Activated T-helper 1 cell treated with anti-CD3 and anti-CD28 coated beads, Interleukin-12 subunit alpha, Interleukin-12 subunit beta, Interleukin-2, Interleukin-4 antibody, amounts not matched to agents 30 ng/mL and 10 ng/mL and 1 ng/mL, durations not matched to agents 14 hours and 24 hours and 36 hours (primary cell): ENCODE results near the gene TSPAN3. TPM values are rescaled to one million over a fixed set of nuclear protein-coding genes. Genes with fewer than 3 reads are reported as not detected.
A peak's percentile ranks its signal among the peaks of the same experiment; 100 is the strongest.

Experiments
- DNase-seq: peaks from one replicate; pipeline ENCODE4 v3.0.0; 2021; ENCODE audit warnings: low spot score
- H3K27ac Mint-ChIP-seq: one replicate; pipeline ENCODE4 v1.8.0; 2021; ENCODE audit warnings: mild to moderate bottlenecking, mixed read lengths
- H3K27me3 Mint-ChIP-seq: one replicate; pipeline ENCODE4 v1.8.0; 2022; ENCODE audit warnings: mild to moderate bottlenecking, moderate library complexity, mixed read lengths; ENCODE audit not compliant: insufficient read depth
- H3K36me3 Mint-ChIP-seq: one replicate; pipeline ENCODE4 v1.8.0; 2021; ENCODE audit warnings: low read depth, mixed read lengths
- H3K4me1 Mint-ChIP-seq: one replicate; pipeline ENCODE4 v1.8.0; 2021; ENCODE audit warnings: low read depth, mixed read lengths
- H3K4me3 Mint-ChIP-seq: one replicate; pipeline ENCODE4 v1.8.0; 2021; ENCODE audit warnings: mild to moderate bottlenecking, moderate library complexity, mixed read lengths
- H3K9me3 Mint-ChIP-seq: one replicate; pipeline ENCODE4 v1.8.0; 2021; ENCODE audit warnings: mixed read lengths
- intact Hi-C: fragments of 100-400 bp; cut with micrococcal nuclease; formaldehyde crosslinking; loops from one replicate; pipeline ENCODE4 v1.15.1; 2024
- total RNA-seq: library from RNA; stranded (reverse); gene quantifications from 2 replicates; pipeline ENCODE4 v1.2.3, GENCODE V29; 2022

Gene TSPAN3
- 41.5 and 41.6 TPM in 2 replicates for total RNA-seq

GRCh38 chr15:77070495-77071304 is at the start of gene TSPAN3:
TSPAN3 (minus strand) TSS chr15:77071109; CDS start chr15:77070954, 155 bp downstream.
- intact Hi-C loops: loop anchor here (1.0 to 2.0 kb wide), 4 partner anchors 56 to 350 kb away; partner anchors contain the start of genes HMG20A, PEAK1 and RCN2
- DNase-seq: peak; percentile 91

DNA sequence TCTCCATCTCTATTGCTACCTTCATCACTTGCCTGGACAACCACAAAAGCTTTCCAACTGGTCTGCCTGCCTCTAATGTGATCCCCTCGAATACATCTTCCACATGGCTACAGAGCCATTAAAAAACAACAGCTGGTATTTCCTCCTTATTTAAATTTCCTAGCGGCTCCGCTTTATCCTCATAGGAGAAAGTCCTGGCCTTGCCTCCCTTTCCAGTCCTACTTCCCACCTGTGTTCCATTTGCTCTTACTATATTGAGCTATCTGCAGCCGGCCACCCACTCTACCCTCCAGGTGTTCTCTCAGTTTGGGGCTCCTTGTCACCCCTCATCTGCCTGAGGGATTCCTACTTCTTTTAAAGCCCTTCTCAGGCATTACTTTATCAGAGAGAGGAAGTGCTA is 49.7 kb upstream of the TSPAN3 start:
- intact Hi-C loops: no loop called here
- no peak for DNase-seq
- Mint-ChIP-seq H3K4me3 (no peak overlapping the region), H3K27ac (no peak overlapping the region), H3K36me3 (peaks cover 4% of the 10 kb centered on the region), H3K27me3 (peaks cover 6% of the 10 kb centered on the region), H3K4me1 (peaks cover 4% of the 10 kb centered on the region), H3K9me3 (no peaks in the 10 kb centered on the region)

More at GRCh38 chr15:77070495-77071304, at the start of gene TSPAN3:
- Mint-ChIP-seq H3K36me3 (peaks cover 5% of the 10 kb centered on the region), H3K27me3 (peaks cover 19% of the 10 kb centered on the region), H3K4me1 (peaks cover 27% of the 10 kb centered on the region), H3K9me3 (no peaks in the 10 kb centered on the region), H3K4me3 (peak within 1 kb of the TSS; percentile 87), H3K27ac (peak within 1 kb of the TSS; percentile 42)

DNA sequence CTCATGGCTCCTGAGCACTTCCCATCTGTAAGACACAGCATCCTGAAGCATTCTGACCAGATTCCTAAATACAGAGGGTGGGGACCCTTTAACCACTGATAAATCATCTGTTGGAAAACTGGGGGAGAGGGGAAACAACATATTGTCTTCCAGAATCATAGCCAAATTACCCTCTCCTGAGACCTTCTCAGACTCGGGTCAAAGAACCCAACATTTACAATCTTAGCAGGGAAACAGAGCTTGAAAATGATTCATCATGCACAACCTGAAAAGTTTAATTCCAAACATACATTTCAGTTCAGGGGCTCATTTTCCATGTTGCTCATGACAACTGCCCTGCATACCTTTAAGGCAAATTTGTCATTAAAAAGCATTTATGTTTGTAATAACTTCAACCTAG is 48.5 kb upstream of the TSPAN3 start:
- no peak for DNase-seq
- H3K36me3 Mint-ChIP-seq: peaks cover 4% of the 10 kb centered on the region
- H3K27me3 Mint-ChIP-seq: peaks cover 6% of the 10 kb centered on the region
- H3K27ac Mint-ChIP-seq: no peak overlapping the region
- H3K4me3 Mint-ChIP-seq: no peak overlapping the region
- intact Hi-C loops: loop anchor here (1.0 to 2.0 kb wide), 2 partner anchors 67 to 424 kb away; no protein-coding TSS in a partner anchor
- H3K9me3 Mint-ChIP-seq: no peaks in the 10 kb centered on the region
- H3K4me1 Mint-ChIP-seq: peaks cover 4% of the 10 kb centered on the region

DNA sequence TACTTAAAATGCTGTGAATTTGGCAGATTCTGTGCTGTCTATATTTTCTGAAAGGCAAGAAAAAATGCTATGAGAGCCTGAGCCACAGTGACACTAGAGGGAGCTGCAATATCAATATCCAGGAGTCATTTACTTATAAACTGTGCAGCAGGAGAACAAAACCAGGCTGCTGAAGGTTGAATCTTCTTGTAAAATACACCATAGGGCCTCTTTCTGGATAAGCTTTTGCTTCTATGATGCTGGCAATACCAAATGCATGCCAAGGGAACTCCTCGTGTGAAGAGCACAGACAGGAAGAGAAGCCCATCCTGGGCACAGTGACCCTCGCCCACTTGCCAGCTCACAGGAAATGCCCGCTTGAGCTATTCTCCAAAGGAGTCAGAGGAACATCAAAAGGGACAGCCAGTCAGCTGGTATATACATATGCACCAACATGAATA is 48.0 kb upstream of the TSPAN3 start:
- Mint-ChIP-seq H3K36me3 (peaks cover 4% of the 10 kb centered on the region), H3K4me3 (no peak overlapping the region), H3K4me1 (peaks cover 4% of the 10 kb centered on the region), H3K27me3 (peaks cover 6% of the 10 kb centered on the region), H3K27ac (no peak overlapping the region), H3K9me3 (no peaks in the 10 kb centered on the region)
- intact Hi-C loops: loop anchor here (1.0 to 2.0 kb wide), 3 partner anchors 68 to 424 kb away; no protein-coding TSS in a partner anchor
- peak; percentile 15 for DNase-seq

GRCh38 chr15:77115179-77115578 is 44.3 kb upstream of the TSPAN3 start:
- H3K27ac Mint-ChIP-seq: no peak overlapping the region
- no peaks in the 10 kb centered on the region for H3K9me3 Mint-ChIP-seq
- no peak overlapping the region for H3K4me3 Mint-ChIP-seq
- H3K4me1 Mint-ChIP-seq: no peaks in the 10 kb centered on the region
- H3K27me3 Mint-ChIP-seq: peaks cover 2% of the 10 kb centered on the region
- DNase-seq: no peak
- H3K36me3 Mint-ChIP-seq: no peaks in the 10 kb centered on the region
- intact Hi-C loops: no loop called here

DNA sequence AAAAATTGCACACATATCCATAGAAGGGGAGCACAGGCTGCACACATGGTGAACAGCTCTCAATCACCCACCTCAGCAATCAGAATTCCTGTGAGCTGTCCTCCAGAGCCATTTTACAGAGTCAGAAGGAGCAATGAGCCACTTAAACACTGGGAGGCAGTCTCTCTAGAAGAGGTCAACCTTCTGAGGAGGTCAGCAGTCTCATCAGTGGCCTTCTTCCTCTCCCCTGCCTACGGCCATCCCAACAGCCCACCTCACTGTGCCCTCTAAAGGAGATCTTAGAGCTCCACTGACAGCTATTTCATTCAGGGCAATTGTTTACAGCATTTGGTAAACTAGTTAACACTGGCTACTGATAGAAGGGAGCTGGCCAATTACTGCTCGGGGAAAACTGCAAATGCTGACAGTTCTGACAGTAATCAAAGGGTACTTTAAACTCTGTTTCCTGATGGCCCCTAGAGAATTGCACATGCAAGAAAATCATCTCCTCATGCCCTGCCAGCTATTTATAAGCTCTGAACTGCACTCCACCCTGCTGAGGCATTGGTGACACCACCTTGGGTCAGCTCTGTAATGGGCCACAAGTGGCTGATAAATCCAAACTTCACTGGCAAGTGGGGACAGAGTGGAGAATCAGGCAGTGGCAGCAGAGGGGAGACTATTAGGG is 42.1 kb upstream of the TSPAN3 start:
- Mint-ChIP-seq H3K9me3 (no peaks in the 10 kb centered on the region), H3K4me1 (no peaks in the 10 kb centered on the region), H3K27ac (no peak overlapping the region), H3K27me3 (no peaks in the 10 kb centered on the region), H3K4me3 (no peak overlapping the region), H3K36me3 (no peaks in the 10 kb centered on the region)
- no peak for DNase-seq
- intact Hi-C loops: no loop called here

DNA sequence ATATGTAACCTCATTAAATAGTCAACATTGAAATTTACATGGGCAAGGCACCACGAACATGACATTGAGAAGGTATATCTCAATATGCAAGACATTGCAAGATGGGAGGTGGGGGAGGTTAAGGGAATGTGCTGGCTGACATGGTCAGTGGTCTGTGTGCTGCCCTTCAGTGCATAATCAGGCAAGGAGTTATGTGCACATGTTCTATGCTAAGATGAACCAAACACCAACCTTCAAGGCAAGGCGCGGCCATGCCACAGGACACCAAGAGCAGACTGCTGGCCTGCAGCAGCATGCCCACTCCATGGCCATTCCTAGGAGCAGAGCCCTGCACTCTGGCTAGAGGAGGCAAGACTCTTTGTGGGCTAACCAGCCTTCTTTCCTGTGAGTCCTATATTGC is 40.9 kb upstream of the TSPAN3 start:
- H3K36me3 Mint-ChIP-seq: no peaks in the 10 kb centered on the region
- H3K4me3 Mint-ChIP-seq: no peak overlapping the region
- intact Hi-C loops: no loop called here
- H3K4me1 Mint-ChIP-seq: no peaks in the 10 kb centered on the region
- no peaks in the 10 kb centered on the region for H3K27me3 Mint-ChIP-seq
- no peak for DNase-seq
- H3K9me3 Mint-ChIP-seq: no peaks in the 10 kb centered on the region
- H3K27ac Mint-ChIP-seq: no peak overlapping the region

DNA sequence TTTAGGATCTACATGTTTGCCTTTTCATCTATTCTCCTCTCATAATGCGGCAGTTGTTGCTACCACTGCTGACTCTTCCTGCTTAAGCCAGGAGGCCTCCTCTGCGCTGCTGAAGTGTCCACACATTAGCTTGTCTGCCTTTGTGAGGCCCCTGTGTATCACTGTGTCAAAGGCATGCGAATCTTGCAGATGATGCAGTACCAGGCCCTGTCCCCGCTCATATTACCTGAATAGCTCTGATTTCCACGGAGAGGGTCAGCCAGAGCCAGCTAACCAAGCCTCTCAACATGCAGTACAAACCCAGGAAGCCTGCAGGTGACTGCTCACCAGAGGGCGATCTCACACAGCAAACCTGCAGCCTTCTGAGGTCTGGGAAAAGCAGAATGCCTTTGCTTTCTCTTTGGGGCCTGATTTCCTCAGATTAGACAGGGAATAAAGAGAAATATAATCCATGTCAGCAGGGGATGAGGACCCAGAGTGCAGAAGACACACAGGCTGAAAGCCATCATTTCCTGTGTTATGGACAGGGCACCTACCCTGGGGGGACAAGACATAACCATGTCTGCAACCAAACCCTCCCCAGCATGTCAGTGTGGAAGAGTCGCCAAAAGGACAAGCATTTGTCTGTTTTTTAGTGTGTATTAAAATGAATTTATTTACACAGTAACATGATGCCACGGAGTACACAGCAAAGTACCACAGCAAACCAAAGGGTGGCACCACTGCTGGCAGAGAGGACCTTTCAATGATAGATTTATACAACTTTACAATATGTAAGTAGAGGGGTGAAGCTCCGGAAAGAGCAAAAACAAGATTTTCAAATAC is 36.8 kb upstream of the TSPAN3 start:
- Mint-ChIP-seq H3K27me3 (no peaks in the 10 kb centered on the region), H3K27ac (no peak overlapping the region), H3K4me3 (no peak overlapping the region), H3K4me1 (no peaks in the 10 kb centered on the region), H3K36me3 (no peaks in the 10 kb centered on the region), H3K9me3 (no peaks in the 10 kb centered on the region)
- intact Hi-C loops: loop anchor here (1.0 kb wide), 1 partner anchor 436 kb away; no protein-coding TSS in a partner anchor
- DNase-seq: peak; percentile 9

GRCh38 chr15:77107068-77107467 is 36.2 kb upstream of the TSPAN3 start:
- no peaks in the 10 kb centered on the region for H3K27me3 Mint-ChIP-seq
- H3K27ac Mint-ChIP-seq: no peak overlapping the region
- DNase-seq: no peak
- H3K36me3 Mint-ChIP-seq: no peaks in the 10 kb centered on the region
- no peaks in the 10 kb centered on the region for H3K9me3 Mint-ChIP-seq
- no peak overlapping the region for H3K4me3 Mint-ChIP-seq
- H3K4me1 Mint-ChIP-seq: no peaks in the 10 kb centered on the region
- intact Hi-C loops: loop anchor here (1.0 kb wide), 1 partner anchor 436 kb away; no protein-coding TSS in a partner anchor

- Mint-ChIP-seq H3K27me3 (peaks cover 4% of the 10 kb centered on the region), H3K36me3 (no peaks in the 10 kb centered on the region), H3K4me3 (no peak overlapping the region)
Observed at GRCh38 chr15:77104155-77104554, 33.2 kb upstream of the TSPAN3 start.

GRCh38 chr15:77099741-77100463 is 29.0 kb upstream of the TSPAN3 start:
- Mint-ChIP-seq H3K27ac (no peak overlapping the region), H3K4me3 (no peak overlapping the region), H3K9me3 (no peaks in the 10 kb centered on the region), H3K36me3 (no peaks in the 10 kb centered on the region), H3K4me1 (no peaks in the 10 kb centered on the region), H3K27me3 (peaks cover 4% of the 10 kb centered on the region)
- DNase-seq: no peak
- intact Hi-C loops: loop anchor here (5.0 kb wide), 1 partner anchor 128 kb away; no protein-coding TSS in a partner anchor

More at GRCh38 chr15:77104155-77104554, 33.2 kb upstream of the TSPAN3 start:
- Mint-ChIP-seq H3K4me1 (no peaks in the 10 kb centered on the region), H3K9me3 (no peaks in the 10 kb centered on the region), H3K27ac (no peak overlapping the region)
- DNase-seq: no peak
- intact Hi-C loops: loop anchor here (5.0 kb wide), 1 partner anchor 132 kb away; no protein-coding TSS in a partner anchor

- Mint-ChIP-seq H3K4me3 (no peak overlapping the region), H3K9me3 (no peaks in the 10 kb centered on the region), H3K27me3 (peaks cover 5% of the 10 kb centered on the region), H3K36me3 (no peaks in the 10 kb centered on the region), H3K27ac (no peak overlapping the region), H3K4me1 (no peaks in the 10 kb centered on the region)
- intact Hi-C loops: no loop called here
- no peak for DNase-seq
Observed at GRCh38 chr15:77098572-77098971, 27.7 kb upstream of the TSPAN3 start.
